ENCODE results near the gene APP.

APP gene

GRCh38 chr21:25870084-25870483 is 300.5 kb downstream of the APP start:
- ATAC-seq: no peak
- TF ChIP-seq CREB5 (CRISPR knock-in tag; IDR thresholded peaks at IDR 0.05; ENCODE audit: low read depth) (no peak), CSDC2 (CRISPR knock-in tag; IDR thresholded peaks at IDR 0.05) (no peak), CSRNP3 (CRISPR knock-in tag; IDR thresholded peaks at IDR 0.05) (no peak), SNAI2 (CRISPR knock-in tag; IDR thresholded peaks at IDR 0.05) (no peak), ARNTL (CRISPR knock-in tag; IDR thresholded peaks at IDR 0.05; ENCODE audit: borderline replicate concordance, low read depth) (no peak), TCF4 (CRISPR knock-in tag; IDR thresholded peaks at IDR 0.05; ENCODE audit: borderline replicate concordance) (no peak), PPARA (CRISPR knock-in tag; IDR thresholded peaks at IDR 0.05; ENCODE audit: borderline replicate concordance) (no peak), BACH2 (CRISPR knock-in tag; IDR thresholded peaks at IDR 0.05; ENCODE audit: borderline replicate concordance) (no peak)

GRCh38 chr21:25867061-25867460 is 303.5 kb downstream of the APP start:
- ATAC-seq: no peak
- TF ChIP-seq ZNF70 (CRISPR knock-in tag; IDR thresholded peaks at IDR 0.05) (no peak), OSR1 (CRISPR knock-in tag; IDR thresholded peaks at IDR 0.05) (no peak), TSHZ2 (CRISPR knock-in tag; IDR thresholded peaks at IDR 0.05) (no peak), TOX (CRISPR knock-in tag; IDR thresholded peaks at IDR 0.05; ENCODE audit: borderline replicate concordance) (no peak), CSRNP3 (CRISPR knock-in tag; IDR thresholded peaks at IDR 0.05) (no peak), BACH2 (CRISPR knock-in tag; IDR thresholded peaks at IDR 0.05; ENCODE audit: borderline replicate concordance) (no peak)

DNA sequence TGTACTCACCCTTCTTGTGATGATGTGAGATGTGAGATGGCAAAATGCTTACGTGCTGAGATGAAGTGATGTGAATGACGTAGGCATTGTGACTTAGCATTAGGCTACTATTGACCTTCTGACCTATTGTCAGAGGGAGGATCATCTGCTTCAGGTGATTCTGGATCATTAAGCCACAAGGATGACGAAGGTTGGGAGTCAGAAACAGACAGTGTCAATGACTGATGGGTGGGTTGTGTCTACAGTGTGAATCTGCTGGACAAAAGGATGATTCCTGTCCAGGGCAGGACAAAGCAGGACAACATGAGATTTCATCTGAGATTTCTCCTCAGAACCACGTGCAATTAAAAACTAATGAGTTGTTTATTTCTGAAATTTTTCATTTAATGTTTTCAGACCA is 306.8 kb downstream of the APP start:
- TF ChIP-seq ZNF70 (CRISPR knock-in tag; IDR thresholded peaks at IDR 0.05): no peak
- TF ChIP-seq PPARA (CRISPR knock-in tag; IDR thresholded peaks at IDR 0.05; ENCODE audit: borderline replicate concordance): no peak
- no peak for TF ChIP-seq GLIS3 (CRISPR knock-in tag; IDR thresholded peaks at IDR 0.05)
- TF ChIP-seq ISL1 (CRISPR knock-in tag; IDR thresholded peaks at IDR 0.05): no peak
- TF ChIP-seq, protein P1, sequence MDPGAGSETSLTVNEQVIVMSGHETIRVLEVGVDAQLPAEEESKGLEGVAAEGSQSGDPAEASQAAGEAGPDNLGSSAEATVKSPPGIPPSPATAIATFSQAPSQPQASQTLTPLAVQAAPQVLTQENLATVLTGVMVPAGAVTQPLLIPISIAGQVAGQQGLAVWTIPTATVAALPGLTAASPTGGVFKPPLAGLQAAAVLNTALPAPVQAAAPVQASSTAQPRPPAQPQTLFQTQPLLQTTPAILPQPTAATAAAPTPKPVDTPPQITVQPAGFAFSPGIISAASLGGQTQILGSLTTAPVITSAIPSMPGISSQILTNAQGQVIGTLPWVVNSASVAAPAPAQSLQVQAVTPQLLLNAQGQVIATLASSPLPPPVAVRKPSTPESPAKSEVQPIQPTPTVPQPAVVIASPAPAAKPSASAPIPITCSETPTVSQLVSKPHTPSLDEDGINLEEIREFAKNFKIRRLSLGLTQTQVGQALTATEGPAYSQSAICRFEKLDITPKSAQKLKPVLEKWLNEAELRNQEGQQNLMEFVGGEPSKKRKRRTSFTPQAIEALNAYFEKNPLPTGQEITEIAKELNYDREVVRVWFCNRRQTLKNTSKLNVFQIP (CRISPR knock-in tag; IDR thresholded peaks at IDR 0.05; ENCODE audit: borderline replicate concordance, low read depth): no peak
- no peak for TF ChIP-seq CREB5 (CRISPR knock-in tag; IDR thresholded peaks at IDR 0.05; ENCODE audit: low read depth)
- TF ChIP-seq ZFP3 (CRISPR knock-in tag; IDR thresholded peaks at IDR 0.05): no peak
- no peak for TF ChIP-seq SNAI2 (CRISPR knock-in tag; IDR thresholded peaks at IDR 0.05)
- TF ChIP-seq TCF4 (CRISPR knock-in tag; IDR thresholded peaks at IDR 0.05; ENCODE audit: borderline replicate concordance): no peak
- no peak for TF ChIP-seq RARB (CRISPR knock-in tag; IDR thresholded peaks at IDR 0.05)
- TF ChIP-seq ESRRG (CRISPR knock-in tag; IDR thresholded peaks at IDR 0.05): no peak
- TF ChIP-seq CSDC2 (CRISPR knock-in tag; IDR thresholded peaks at IDR 0.05): no peak
- TF ChIP-seq TOX (CRISPR knock-in tag; IDR thresholded peaks at IDR 0.05; ENCODE audit: borderline replicate concordance): no peak
- no peak for TF ChIP-seq OSR1 (CRISPR knock-in tag; IDR thresholded peaks at IDR 0.05)
- ATAC-seq: no peak
